Measurements from ENCODE around the gene DNAJC27.

The DNAJC27 gene

GRCh38 chr2:24970483-24971285, 1.1 kb downstream of the DNAJC27 start:
- DNase-seq (ENCODE audit: low spot score), result no peak

- no peak for DNase-seq (ENCODE audit: low spot score)
These were observed 2.0 kb downstream of the DNAJC27 start for GRCh38 chr2:24969784-24970183.

GRCh38 chr2:24961903-24962302, 9.9 kb downstream of the DNAJC27 start:
- DNase-seq (ENCODE audit: low spot score), result no peak

- no peak for DNase-seq (ENCODE audit: low spot score)
These were observed 12.0 kb downstream of the DNAJC27 start for GRCh38 chr2:24959761-24960160.

- DNase-seq (ENCODE audit: low spot score), result no peak
These were observed 13.3 kb downstream of the DNAJC27 start for GRCh38 chr2:24958411-24958935.

- DNase-seq (ENCODE audit: low spot score), result no peak
These were observed 13.8 kb downstream of the DNAJC27 start for GRCh38 chr2:24957976-24958375.

- no peak for DNase-seq (ENCODE audit: low spot score)
These were observed 14.5 kb downstream of the DNAJC27 start for GRCh38 chr2:24957221-24957620.

- DNase-seq (ENCODE audit: low spot score), result no peak
These were observed 15.8 kb downstream of the DNAJC27 start for GRCh38 chr2:24955921-24956320.

- DNase-seq (ENCODE audit: low spot score), result no peak
These were observed 16.5 kb downstream of the DNAJC27 start for GRCh38 chr2:24955232-24955631.

- DNase-seq (ENCODE audit: low spot score), result no peak
These were observed 21.7 kb downstream of the DNAJC27 start for GRCh38 chr2:24950102-24950501.

GRCh38 chr2:24948506-24948905, 23.2 kb downstream of the DNAJC27 start:
- DNase-seq (ENCODE audit: low spot score), result no peak

- DNase-seq (ENCODE audit: low spot score), result no peak
These were observed 24.1 kb downstream of the DNAJC27 start for GRCh38 chr2:24947561-24948157.

GRCh38 chr2:24945907-24946306, 25.8 kb downstream of the DNAJC27 start:
- no peak for DNase-seq (ENCODE audit: low spot score)

- DNase-seq (ENCODE audit: low spot score), result no peak
These were observed 28.2 kb downstream of the DNAJC27 start for GRCh38 chr2:24943427-24944053.

- DNase-seq (ENCODE audit: low spot score), result no peak
These were observed 32.4 kb downstream of the DNAJC27 start for GRCh38 chr2:24939353-24939752.

- no peak for DNase-seq (ENCODE audit: low spot score)
These were observed 34.5 kb downstream of the DNAJC27 start for GRCh38 chr2:24937236-24937635.

- DNase-seq (ENCODE audit: low spot score), result no peak
These were observed 36.6 kb downstream of the DNAJC27 start for GRCh38 chr2:24935145-24935544.

GRCh38 chr2:24932715-24933114, 39.0 kb downstream of the DNAJC27 start:
- no peak for DNase-seq (ENCODE audit: low spot score)

GRCh38 chr2:24930768-24931167, 41.0 kb downstream of the DNAJC27 start:
- DNase-seq (ENCODE audit: low spot score), result peak; percentile 52

GRCh38 chr2:24929230-24929629, 42.5 kb downstream of the DNAJC27 start:
- peak; percentile 11 for DNase-seq (ENCODE audit: low spot score)

GRCh38 chr2:24928036-24928435, 43.7 kb downstream of the DNAJC27 start:
- no peak for DNase-seq (ENCODE audit: low spot score)

- no peak for DNase-seq (ENCODE audit: low spot score)
These were observed 45.0 kb downstream of the DNAJC27 start for GRCh38 chr2:24926602-24927252.

GRCh38 chr2:24926220-24926601, 45.5 kb downstream of the DNAJC27 start:
- DNase-seq (ENCODE audit: low spot score), result no peak

Measured in NAMALWA (cell line).